HK-2 (cell line): ENCODE measurements around the gene MPIG6B.

Experiments
- DNase-seq: peaks from one replicate; pipeline ENCODE4 v3.0.0-alpha.2; 2018; ENCODE audit not compliant: unreplicated experiment

The MPIG6B gene

DNA sequence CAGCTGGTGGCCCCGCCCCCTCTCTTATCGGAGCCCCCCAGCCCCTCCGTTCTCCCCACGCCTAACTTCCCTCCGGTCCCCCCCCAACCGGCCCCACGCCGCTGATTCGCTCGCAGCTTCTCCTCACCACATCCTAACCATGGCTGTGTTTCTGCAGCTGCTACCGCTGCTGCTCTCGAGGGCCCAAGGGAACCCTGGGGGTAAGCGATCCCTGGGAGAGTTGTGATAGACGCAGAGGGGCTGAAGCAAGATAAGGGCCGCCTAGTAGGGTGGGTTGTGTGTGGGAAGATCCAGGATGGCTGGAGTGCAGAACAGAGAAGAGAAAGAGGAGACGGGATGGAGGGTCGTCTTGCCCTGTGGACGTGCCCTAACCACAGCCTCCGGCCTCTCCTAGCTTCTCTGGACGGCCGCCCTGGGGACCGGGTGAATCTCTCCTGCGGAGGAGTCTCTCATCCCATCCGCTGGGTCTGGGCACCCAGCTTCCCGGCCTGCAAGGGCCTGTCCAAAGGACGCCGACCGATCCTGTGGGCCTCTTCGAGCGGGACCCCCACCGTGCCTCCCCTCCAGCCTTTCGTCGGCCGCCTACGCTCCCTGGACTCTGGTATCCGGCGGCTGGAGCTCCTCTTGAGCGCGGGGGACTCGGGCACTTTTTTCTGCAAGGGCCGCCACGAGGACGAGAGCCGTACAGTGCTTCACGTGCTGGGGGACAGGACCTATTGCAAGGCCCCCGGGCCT lies at the start of gene MPIG6B:
Gene MPIG6B, plus strand, starts transcription at position 129 of the 735 bp plus-strand sequence. Its CDS starts 11 bp downstream, at position 140.
- DNase-seq = no peak

- DNase-seq = no peak
Observed at GRCh38 chr6:31676322-31676903, 46.8 kb upstream of the MPIG6B start.

DNA sequence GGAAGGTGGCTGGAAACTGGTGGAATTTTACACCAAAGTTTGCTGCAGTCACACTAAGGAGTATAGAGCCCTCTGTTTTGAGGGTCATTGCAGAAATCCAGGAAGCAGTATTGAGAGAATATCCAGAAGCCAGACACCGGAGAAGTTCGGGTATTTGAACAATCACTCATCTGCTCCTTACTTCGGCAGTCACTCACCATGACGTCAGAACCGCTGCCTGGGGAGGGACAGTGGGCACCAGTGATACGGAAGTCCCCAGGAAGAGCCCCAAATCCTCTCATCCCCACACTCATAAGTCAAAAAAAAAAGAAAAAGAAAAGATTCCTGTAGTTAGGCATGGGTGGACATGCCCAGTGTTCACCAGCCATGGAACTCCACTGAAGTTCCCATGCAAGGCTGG lies 46.3 kb upstream of the MPIG6B start:
- DNase-seq = no peak

- no peak for DNase-seq
Observed at GRCh38 chr6:31677955-31678354, 45.2 kb upstream of the MPIG6B start.

- peak; percentile 80 for DNase-seq
Observed at GRCh38 chr6:31680226-31681134, 42.7 kb upstream of the MPIG6B start, which contains the start of gene LY6G5C. TSS of gene LY6G5C (minus strand) at chr6:31681067. CDS start at chr6:31680373, 694 bp downstream.

DNA sequence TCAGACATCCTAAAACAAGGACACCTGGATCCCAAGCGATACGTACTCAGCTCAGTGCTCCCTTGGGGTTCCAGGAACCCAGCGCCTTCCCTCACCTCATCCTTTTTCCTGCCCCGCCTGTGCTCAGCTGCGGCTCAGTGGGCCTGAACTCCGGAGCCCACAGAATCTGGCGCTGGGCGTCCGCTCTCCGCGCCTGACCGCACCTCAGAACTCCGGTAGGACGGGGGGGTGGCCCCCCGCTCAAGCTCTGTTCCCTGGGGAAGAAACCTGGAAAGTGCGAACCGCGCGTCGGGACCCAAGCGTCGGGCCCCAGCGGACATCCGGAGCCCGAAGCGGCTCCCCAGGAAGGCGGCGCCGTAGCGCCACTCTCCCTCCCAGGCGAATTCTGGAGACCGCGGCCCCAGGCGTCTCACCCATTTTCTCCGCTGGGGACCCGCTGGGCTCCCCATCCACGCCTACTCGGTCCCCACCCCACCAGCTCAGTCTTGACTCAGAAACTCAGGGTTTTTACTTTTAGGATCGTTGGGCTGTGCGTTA lies 42.0 kb upstream of the MPIG6B start:
- peak; percentile 70 for DNase-seq

GRCh38 chr6:31683591-31683990 lies 39.6 kb upstream of the MPIG6B start:
- DNase-seq = no peak

GRCh38 chr6:31686483-31686882 lies 36.7 kb upstream of the MPIG6B start:
- DNase-seq = no peak

GRCh38 chr6:31687321-31687720 lies 35.9 kb upstream of the MPIG6B start:
- DNase-seq = no peak

GRCh38 chr6:31687860-31688693 lies 35.1 kb upstream of the MPIG6B start:
- DNase-seq = no peak

DNA sequence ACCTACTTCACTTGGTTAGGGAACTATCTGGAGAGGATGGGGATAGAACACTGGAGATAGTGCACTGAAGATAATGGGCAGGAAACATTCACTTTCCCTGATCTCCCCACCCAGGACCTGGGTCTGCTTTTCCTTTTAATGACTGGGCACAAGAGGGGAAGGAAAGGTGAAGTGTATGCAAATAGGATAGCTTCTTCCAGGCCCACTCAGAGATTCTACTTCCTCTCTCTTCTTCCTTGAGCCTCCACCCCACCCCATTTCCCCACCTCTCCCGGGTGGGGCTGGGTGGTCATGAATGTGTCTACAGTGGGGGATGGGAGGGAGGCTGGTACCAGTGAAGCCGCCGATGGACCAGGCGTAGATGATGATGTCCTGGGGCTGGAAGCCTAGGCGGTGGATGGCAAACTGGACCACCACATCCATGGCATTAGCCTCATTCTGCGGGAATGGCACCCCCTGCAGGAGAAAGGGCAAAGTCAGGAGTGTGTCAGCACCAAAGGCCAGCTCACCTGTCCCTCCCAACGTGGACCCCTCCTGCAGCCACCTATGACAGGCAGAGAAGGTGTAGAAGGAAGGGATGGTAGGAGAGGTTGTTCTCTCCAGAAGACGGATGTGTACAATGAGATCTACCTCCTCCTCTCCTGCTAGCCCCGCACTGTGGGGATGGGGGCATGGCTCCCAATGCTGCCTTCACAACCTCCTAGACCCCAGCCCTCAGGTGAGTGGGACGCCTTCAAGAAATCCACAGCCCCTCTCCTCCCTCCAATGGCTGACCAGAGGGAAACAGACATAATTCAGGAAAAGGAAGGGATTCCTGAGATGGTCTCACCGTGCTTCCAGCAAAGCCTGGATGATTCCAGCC lies 33.7 kb upstream of the MPIG6B start:
- DNase-seq = no peak

GRCh38 chr6:31690231-31691077 lies 32.7 kb upstream of the MPIG6B start:
- no peak for DNase-seq

- DNase-seq = no peak
Observed at GRCh38 chr6:31691078-31691463, 32.1 kb upstream of the MPIG6B start.

GRCh38 chr6:31691564-31692108 lies 31.5 kb upstream of the MPIG6B start:
- no peak for DNase-seq

GRCh38 chr6:31692353-31692752 lies 30.8 kb upstream of the MPIG6B start:
- no peak for DNase-seq

DNA sequence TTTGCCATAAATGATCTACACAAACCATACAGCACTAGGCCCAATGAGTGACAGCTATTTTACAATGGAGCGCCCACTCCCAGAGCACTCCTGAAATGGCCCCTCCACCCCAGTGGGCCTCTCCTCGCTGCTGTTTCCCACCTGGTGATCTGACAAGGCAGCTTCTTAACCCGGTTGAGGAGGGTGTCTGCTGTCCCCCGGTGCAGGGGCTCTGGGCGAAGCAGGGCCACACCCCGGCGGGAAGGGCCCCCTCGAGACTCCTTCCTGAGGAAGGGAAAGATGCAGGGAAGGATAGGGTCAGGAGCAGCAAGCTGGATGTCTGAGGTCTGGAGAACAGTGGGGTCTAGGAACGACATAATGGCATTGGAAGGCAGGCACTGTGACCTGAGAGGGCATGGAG lies 30.3 kb upstream of the MPIG6B start:
- no peak for DNase-seq

DNA sequence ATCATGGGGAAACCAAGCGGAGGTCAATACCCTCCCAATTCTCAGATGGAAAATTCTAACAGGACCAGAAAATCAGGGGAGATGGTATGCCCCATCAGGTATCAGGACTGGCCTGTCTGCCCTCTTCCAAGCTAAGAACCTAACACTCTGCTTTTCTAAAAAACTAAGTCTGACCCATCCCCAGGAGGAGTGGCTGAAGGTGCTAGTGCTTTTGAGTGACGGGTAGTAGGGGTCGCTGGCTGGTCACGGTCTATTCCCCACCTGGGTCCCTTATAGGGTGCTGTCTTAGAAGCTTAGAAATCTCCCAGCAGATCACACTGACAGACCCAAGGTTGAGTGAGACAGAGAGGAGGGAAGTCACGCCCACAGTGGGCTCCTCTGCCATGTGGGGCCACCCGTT lies 29.6 kb upstream of the MPIG6B start:
- DNase-seq = no peak

DNA sequence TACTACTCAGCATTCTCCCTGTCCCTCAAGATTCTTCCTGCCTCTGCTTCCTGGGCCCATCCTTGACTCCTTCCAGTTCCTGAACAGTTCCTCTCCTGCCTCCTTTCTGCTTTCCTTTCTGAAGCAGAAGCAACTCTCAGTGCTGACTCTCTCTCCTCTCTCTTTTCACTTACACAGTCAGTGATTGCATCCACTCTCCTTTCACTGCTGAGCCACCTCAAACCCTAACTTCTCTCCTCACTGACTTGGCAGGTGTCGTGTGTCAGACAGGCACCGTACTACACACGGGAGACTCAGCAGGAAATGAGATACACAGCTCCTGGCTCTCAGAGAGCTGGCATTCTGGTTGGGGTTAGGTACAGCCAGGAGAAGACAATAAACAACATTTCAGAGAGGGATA lies 25.6 kb upstream of the MPIG6B start:
- DNase-seq = no peak

- DNase-seq = no peak
Observed at GRCh38 chr6:31700740-31701401, 22.3 kb upstream of the MPIG6B start.
